A549 (cell line): ENCODE data around the gene ABI3BP. TPM values are rescaled to one million over a fixed set of nuclear protein-coding genes. Genes with fewer than 3 reads are reported as not detected.

Experiments used
- ATAC-seq, 2 experiments: fragments of 200-7000 bp in 1 of 2; fragments of >200 bp in 1 of 2; cut with Nextera tagmentation in 1 of 2; cut with Tn5 transposase in 1 of 2; 3 replicates each; pipeline versions ENCODE4 v1.8.0 to v1.9.1; 2018 to 2020; ENCODE audit warnings: mild to moderate bottlenecking in 1 of 2, moderate library complexity in 1 of 2
- CTCF ChIA-PET: fragments of 300-600 bp; sonication (Branson Sonifier 250); formaldehyde crosslinking; extraction: SDS; loops from one replicate; lab custom pipeline; 2021; ENCODE audit warnings: antibody characterized with exemption, inconsistent platforms; lab: Yijun Ruan, JAX
- POLR2A ChIA-PET: fragments of 350-600 bp; formaldehyde crosslinking; extraction: SDS; loops from one replicate; lab custom pipeline; 2021; ENCODE audit warnings: antibody characterized with exemption, inconsistent platforms; lab: Yijun Ruan, JAX
- DNase-seq, 2 experiments: peaks; one replicate each; pipeline versions ENCODE4 v3.0.0 to v3.0.0-alpha.2; 2011 to 2016; ENCODE audit warnings: low read depth in 1 of 2, low spot score in 1 of 2
- FAIRE-seq: peaks from 2 replicates; lab custom pipeline; 2011; peaks lifted over from hg19 to GRCh38; lab: Jason Lieb, UNC
- H3K27ac ChIP-seq, 2 experiments: fragments of >200 bp; sonication (Bioruptor Twin); formaldehyde crosslinking; 3 replicates each; pipeline ENCODE4 v1.5.1; 2016 to 2017
- H3K4me1 ChIP-seq: fragments of >200 bp; sonication (Bioruptor Twin); formaldehyde crosslinking; 3 replicates; pipeline ENCODE4 v1.6.1; 2016
- H3K4me2 ChIP-seq: fragments of >200 bp; sonication (Bioruptor Twin); formaldehyde crosslinking; 3 replicates; pipeline ENCODE4 v1.6.1; 2016
- H3K4me3 ChIP-seq: fragments of >200 bp; sonication (Bioruptor Twin); formaldehyde crosslinking; 3 replicates; pipeline ENCODE4 v1.5.1; 2016
- H3K9me3 ChIP-seq: fragments of >200 bp; sonication (Bioruptor Twin); formaldehyde crosslinking; 3 replicates; pipeline ENCODE4 v1.6.1; 2016
- BHLHE40 ChIP-seq: IDR thresholded peaks from 2 replicates; pipeline ENCODE4 v1.6.1; 2012; ENCODE audit warnings: low read depth, low read length, inconsistent platforms
- CBX2 ChIP-seq: fragments of 200-600 bp; sonication (generic); IDR thresholded peaks from 2 replicates; pipeline ENCODE4 v1.6.1; 2016; ENCODE audit warnings: low read depth, mild to moderate bottlenecking, borderline replicate concordance
- CBX8 ChIP-seq: fragments of 200-600 bp; sonication (generic); IDR thresholded peaks from 2 replicates; pipeline ENCODE4 v1.6.1; 2016
- CEBPB ChIP-seq, 2 experiments: fragments of >200 bp in 1 of 2; sonication (Bioruptor Twin) in 1 of 2; formaldehyde crosslinking in 1 of 2; IDR thresholded peaks; 2 replicates each; pipeline ENCODE4 v1.6.1; 2012 to 2016
- CHD2 ChIP-seq: fragments of 150-350 bp; IDR thresholded peaks from 2 replicates; pipeline ENCODE4 v1.6.1; 2014; ENCODE audit warnings: low read length; ENCODE audit not compliant: partially characterized antibody
- EHF ChIP-seq: fragments of 250-450 bp; sonication (Bioruptor Pico); IDR thresholded peaks from 2 replicates; pipeline ENCODE4 v1.5.0; 2020; ENCODE audit warnings: mild to moderate bottlenecking
- EHMT2 ChIP-seq: fragments of 200-600 bp; sonication (generic); IDR thresholded peaks from 2 replicates; pipeline ENCODE4 v1.6.1; 2016; ENCODE audit warnings: antibody characterized with exemption, low read depth, mild to moderate bottlenecking, moderate library complexity
- ESRRA ChIP-seq: fragments of 150-350 bp; IDR thresholded peaks from 2 replicates; pipeline ENCODE4 v1.6.1; 2014; ENCODE audit warnings: mild to moderate bottlenecking, low read length, borderline replicate concordance
- FOSL2 ChIP-seq, 2 experiments: fragments of 450-650 bp in 1 of 2; fragments of >200 bp in 1 of 2; sonication (Bioruptor Twin) in 1 of 2; formaldehyde crosslinking; IDR thresholded peaks; 2 replicates each; pipeline versions ENCODE4 v1.5.0 to v1.6.1; 2016 to 2020; ENCODE audit warnings: mild to moderate bottlenecking in 1 of 2, moderate library complexity in 1 of 2
- GATA3 ChIP-seq: IDR thresholded peaks from 2 replicates; pipeline ENCODE4 v1.6.1; 2012; ENCODE audit warnings: borderline replicate concordance
- HDAC2 ChIP-seq: fragments of 200-600 bp; sonication (generic); IDR thresholded peaks from 2 replicates; pipeline ENCODE4 v1.6.1; 2016
- KDM1A ChIP-seq: fragments of 200-600 bp; sonication (generic); IDR thresholded peaks from 2 replicates; pipeline ENCODE4 v1.6.1; 2016; ENCODE audit warnings: low read depth, mild to moderate bottlenecking
- MAFK ChIP-seq: fragments of 450-650 bp; IDR thresholded peaks from 2 replicates; pipeline ENCODE4 v1.6.1; 2014; ENCODE audit not compliant: partially characterized antibody
- MAZ ChIP-seq: fragments of 150-350 bp; IDR thresholded peaks from 2 replicates; pipeline ENCODE4 v1.6.1; 2014; ENCODE audit warnings: antibody characterized with exemption, low read depth, low read length, borderline replicate concordance
- MYC ChIP-seq: IDR thresholded peaks from 2 replicates; pipeline ENCODE4 v1.6.1; 2012; ENCODE audit warnings: mild to moderate bottlenecking, inconsistent platforms, low read length, improper control_type of control experiment, borderline replicate concordance
- NR3C1 ChIP-seq: fragments of >200 bp; sonication (Bioruptor Twin); formaldehyde crosslinking; IDR thresholded peaks from 3 replicates; pipeline ENCODE4 v1.6.1; 2017
- PHF8 ChIP-seq: fragments of 200-600 bp; sonication (generic); IDR thresholded peaks from 2 replicates; pipeline ENCODE4 v1.6.1; 2016; ENCODE audit warnings: low read depth, mild to moderate bottlenecking, antibody characterized with exemption, moderate library complexity, borderline replicate concordance
- POLR2A ChIP-seq: IDR thresholded peaks from 2 replicates; pipeline ENCODE4 v1.6.1; 2012; ENCODE audit warnings: mild to moderate bottlenecking, low read length
- RAD21 ChIP-seq, 2 experiments: fragments of >200 bp in 1 of 2; sonication (Bioruptor Twin) in 1 of 2; formaldehyde crosslinking in 1 of 2; IDR thresholded peaks in 1 of 2; conservative IDR thresholded peaks in 1 of 2; 2 replicates in 1 of 2; 3 replicates in 1 of 2; pipeline ENCODE4 v1.6.1; 2012 to 2018; ENCODE audit warnings: inconsistent platforms in 1 of 2
- RARB ChIP-seq: fragments of 250-450 bp; sonication (Bioruptor Pico); IDR thresholded peaks from 2 replicates; pipeline ENCODE4 v1.8.0; 2021; ENCODE audit warnings: mild to moderate bottlenecking, moderate library complexity
- RCOR1 ChIP-seq: fragments of 150-350 bp; IDR thresholded peaks from 2 replicates; pipeline ENCODE4 v1.6.1; 2014; ENCODE audit warnings: antibody characterized with exemption, low read length, low read depth
- TP53 ChIP-seq: fragments of 250-450 bp; sonication (Bioruptor Pico); IDR thresholded peaks from 2 replicates; pipeline ENCODE4 v1.5.0; 2021; ENCODE audit warnings: mild to moderate bottlenecking, moderate library complexity
- ZC3H11A ChIP-seq: fragments of 450-650 bp; IDR thresholded peaks from 2 replicates; pipeline ENCODE4 v1.6.1; 2014; ENCODE audit warnings: antibody characterized with exemption, mild to moderate bottlenecking
- ZFP36 ChIP-seq: fragments of 450-650 bp; IDR thresholded peaks from 2 replicates; pipeline ENCODE4 v1.6.1; 2014; ENCODE audit warnings: borderline replicate concordance; ENCODE audit not compliant: partially characterized antibody
- WGBS: methylation state at CpG from one replicate; pipeline ENCODE4 v1.1.6; 2017; ENCODE audit errors: missing lambda C conversion rate; 5-methylcytosine and 5-hydroxymethylcytosine counted together
- polyA plus RNA-seq, 4 experiments: library from polyadenylated mRNA; depleted of rRNA in 3 of 4; stranded (reverse); fragments of >200 nt; fragmentation: RNase III in 1 of 4; extraction: RNeasy Plus Mini Kit Qiagen cat#74134 plus additional on column Dnase treatment in 1 of 4; gene quantifications; 2 replicates in 3 of 4; 3 replicates in 1 of 4; pipeline ENCODE4 v1.2.3, GENCODE V29; 2011 to 2017
- TF ChIP-seq, protein P1 (sequence below): IDR thresholded peaks from 2 replicates; pipeline ENCODE4 v1.6.1; 2012; ENCODE audit warnings: low read depth, borderline replicate concordance
- TF ChIP-seq, protein P2 (sequence below): fragments of 450-650 bp; IDR thresholded peaks from 2 replicates; pipeline ENCODE4 v1.6.1; 2014; ENCODE audit warnings: antibody characterized with exemption
- TF ChIP-seq, protein P3 (sequence below): fragments of 200-600 bp; sonication (generic); IDR thresholded peaks from 2 replicates; pipeline ENCODE4 v1.6.1; 2016; ENCODE audit warnings: antibody characterized with exemption, mild to moderate bottlenecking, moderate library complexity
- TF ChIP-seq, protein P4 (sequence below): fragments of >200 bp; sonication (Bioruptor Twin); formaldehyde crosslinking; IDR thresholded peaks from 3 replicates; pipeline ENCODE4 v1.6.1; 2016
- TF ChIP-seq, protein P5 (sequence below): IDR thresholded peaks from 2 replicates; pipeline ENCODE4 v1.6.1; 2012

Gene ABI3BP
- polyA plus RNA-seq, 2 of the 4 experiments (the other 2 are of a cell fraction) = 1.3 to 1.8 TPM

DNA sequence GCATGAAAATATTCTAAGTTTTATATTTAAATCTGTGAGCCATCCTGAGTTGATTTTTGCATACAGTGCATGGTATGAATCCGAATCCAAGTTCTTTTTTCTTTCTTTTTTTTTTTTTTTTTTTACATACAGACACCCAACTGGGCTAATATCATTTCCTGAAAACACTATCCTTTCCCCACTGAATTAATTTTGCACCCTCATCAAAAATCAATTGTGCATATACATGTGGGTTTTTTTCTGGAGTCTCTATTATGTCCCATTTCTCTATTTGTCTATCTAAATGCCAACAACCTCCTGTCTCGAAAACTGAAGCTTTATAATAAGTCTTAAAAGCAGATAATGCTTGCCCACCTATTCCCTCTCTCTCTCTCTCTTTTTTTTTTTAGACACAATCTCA lies 5.9 kb upstream of the ABI3BP start:
- H3K27ac ChIP-seq = no peak overlapping the region
- no peak overlapping the region for H3K4me2 ChIP-seq
- DNase-seq (no peak), ATAC-seq (no peak), FAIRE-seq (no peak)
- ChIA-PET CTCF (interaction anchor here (0.6 to 1.5 kb wide), 3 partner anchors 137 to 197 kb away, joined by 3 read pairs; no protein-coding TSS in a partner anchor), POLR2A (no interaction called here)
- WGBS = 63% methylated on average over 2 of the region's 2 CpGs
- no peak for TF ChIP-seq CEBPB (IDR thresholded peaks at IDR 0.05)
- no peak for TF ChIP-seq ZFP36
- no peak for TF ChIP-seq HDAC2
- TF ChIP-seq RARB (CRISPR knock-in tag) = no peak
- TF ChIP-seq TP53 (CRISPR knock-in tag) = no peak
- no peak for TF ChIP-seq FOSL2 (IDR thresholded peaks at IDR 0.05)
- no peak for TF ChIP-seq FOSL2 (CRISPR knock-in tag; IDR thresholded peaks at IDR 0.05)
- TF ChIP-seq EHMT2 = no peak
- no peak for TF ChIP-seq PHF8
- TF ChIP-seq ESRRA = no peak
- TF ChIP-seq CHD2 = no peak
- TF ChIP-seq MAFK = no peak
- no peak for TF ChIP-seq POLR2A
- TF ChIP-seq, protein P1, sequence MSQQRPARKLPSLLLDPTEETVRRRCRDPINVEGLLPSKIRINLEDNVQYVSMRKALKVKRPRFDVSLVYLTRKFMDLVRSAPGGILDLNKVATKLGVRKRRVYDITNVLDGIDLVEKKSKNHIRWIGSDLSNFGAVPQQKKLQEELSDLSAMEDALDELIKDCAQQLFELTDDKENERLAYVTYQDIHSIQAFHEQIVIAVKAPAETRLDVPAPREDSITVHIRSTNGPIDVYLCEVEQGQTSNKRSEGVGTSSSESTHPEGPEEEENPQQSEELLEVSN = no peak
- TF ChIP-seq RAD21 (conservative IDR thresholded peaks at IDR 0.05 in 1 of 2, IDR thresholded peaks at IDR 0.05 in 1 of 2) = no peak
- TF ChIP-seq MYC = no peak
- no peak for TF ChIP-seq NR3C1
- no peak overlapping the region for H3K4me3 ChIP-seq
- H3K4me1 ChIP-seq = no peaks in the 10 kb centered on the region
- H3K9me3 ChIP-seq = no peaks in the 10 kb centered on the region

DNA sequence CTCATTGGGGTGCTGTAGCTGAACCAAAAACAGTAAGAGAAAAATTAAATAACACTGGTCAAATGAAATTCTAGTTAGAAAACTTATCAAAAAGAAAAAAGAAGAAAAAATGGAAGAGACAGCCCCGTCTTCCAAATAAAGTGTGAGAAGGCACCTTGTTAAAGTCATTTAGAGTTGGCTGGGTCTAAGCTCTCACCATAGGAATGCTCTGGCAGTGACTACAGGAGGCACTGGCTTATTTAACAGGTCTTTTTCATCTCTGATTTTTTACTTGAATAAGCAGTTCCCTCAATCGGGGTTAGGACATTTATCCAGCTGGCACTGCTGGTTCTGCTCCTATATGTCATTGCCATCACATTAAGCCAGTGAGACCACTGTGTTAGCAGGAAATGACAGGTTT lies 1.6 kb upstream of the ABI3BP start:
- FAIRE-seq = no peak
- 55% methylated on average over 2 of the region's 2 CpGs for WGBS

More for the DNA sequence above, 1.6 kb upstream of the ABI3BP start:
- ChIA-PET CTCF (interaction anchor here (1.4 kb wide), 1 partner anchor 201 kb away, joined by 3 read pairs; no protein-coding TSS in a partner anchor), POLR2A (no interaction called here)
- Histone ChIP-seq H3K9me3 (no peaks in the 10 kb centered on the region), H3K4me3 (no peak overlapping the region), H3K4me2 (no peak overlapping the region), H3K27ac (no peak overlapping the region), H3K4me1 (peaks cover 20% of the 10 kb centered on the region)
- ATAC-seq = no peak
- TF ChIP-seq RCOR1 (no peak), MAFK (no peak), MAZ (no peak), CBX8 (no peak), CBX2 (no peak), BHLHE40 (no peak), POLR2A (no peak), PHF8 (no peak), KDM1A (no peak), EHF (CRISPR knock-in tag) (no peak), ZC3H11A (no peak), ZFP36 (no peak), GATA3 (no peak)
- TF ChIP-seq, protein P2, sequence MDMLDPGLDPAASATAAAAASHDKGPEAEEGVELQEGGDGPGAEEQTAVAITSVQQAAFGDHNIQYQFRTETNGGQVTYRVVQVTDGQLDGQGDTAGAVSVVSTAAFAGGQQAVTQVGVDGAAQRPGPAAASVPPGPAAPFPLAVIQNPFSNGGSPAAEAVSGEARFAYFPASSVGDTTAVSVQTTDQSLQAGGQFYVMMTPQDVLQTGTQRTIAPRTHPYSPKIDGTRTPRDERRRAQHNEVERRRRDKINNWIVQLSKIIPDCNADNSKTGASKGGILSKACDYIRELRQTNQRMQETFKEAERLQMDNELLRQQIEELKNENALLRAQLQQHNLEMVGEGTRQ = no peak
- TF ChIP-seq, protein P3, sequence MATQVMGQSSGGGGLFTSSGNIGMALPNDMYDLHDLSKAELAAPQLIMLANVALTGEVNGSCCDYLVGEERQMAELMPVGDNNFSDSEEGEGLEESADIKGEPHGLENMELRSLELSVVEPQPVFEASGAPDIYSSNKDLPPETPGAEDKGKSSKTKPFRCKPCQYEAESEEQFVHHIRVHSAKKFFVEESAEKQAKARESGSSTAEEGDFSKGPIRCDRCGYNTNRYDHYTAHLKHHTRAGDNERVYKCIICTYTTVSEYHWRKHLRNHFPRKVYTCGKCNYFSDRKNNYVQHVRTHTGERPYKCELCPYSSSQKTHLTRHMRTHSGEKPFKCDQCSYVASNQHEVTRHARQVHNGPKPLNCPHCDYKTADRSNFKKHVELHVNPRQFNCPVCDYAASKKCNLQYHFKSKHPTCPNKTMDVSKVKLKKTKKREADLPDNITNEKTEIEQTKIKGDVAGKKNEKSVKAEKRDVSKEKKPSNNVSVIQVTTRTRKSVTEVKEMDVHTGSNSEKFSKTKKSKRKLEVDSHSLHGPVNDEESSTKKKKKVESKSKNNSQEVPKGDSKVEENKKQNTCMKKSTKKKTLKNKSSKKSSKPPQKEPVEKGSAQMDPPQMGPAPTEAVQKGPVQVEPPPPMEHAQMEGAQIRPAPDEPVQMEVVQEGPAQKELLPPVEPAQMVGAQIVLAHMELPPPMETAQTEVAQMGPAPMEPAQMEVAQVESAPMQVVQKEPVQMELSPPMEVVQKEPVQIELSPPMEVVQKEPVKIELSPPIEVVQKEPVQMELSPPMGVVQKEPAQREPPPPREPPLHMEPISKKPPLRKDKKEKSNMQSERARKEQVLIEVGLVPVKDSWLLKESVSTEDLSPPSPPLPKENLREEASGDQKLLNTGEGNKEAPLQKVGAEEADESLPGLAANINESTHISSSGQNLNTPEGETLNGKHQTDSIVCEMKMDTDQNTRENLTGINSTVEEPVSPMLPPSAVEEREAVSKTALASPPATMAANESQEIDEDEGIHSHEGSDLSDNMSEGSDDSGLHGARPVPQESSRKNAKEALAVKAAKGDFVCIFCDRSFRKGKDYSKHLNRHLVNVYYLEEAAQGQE = no peak
- TF ChIP-seq, protein P4, sequence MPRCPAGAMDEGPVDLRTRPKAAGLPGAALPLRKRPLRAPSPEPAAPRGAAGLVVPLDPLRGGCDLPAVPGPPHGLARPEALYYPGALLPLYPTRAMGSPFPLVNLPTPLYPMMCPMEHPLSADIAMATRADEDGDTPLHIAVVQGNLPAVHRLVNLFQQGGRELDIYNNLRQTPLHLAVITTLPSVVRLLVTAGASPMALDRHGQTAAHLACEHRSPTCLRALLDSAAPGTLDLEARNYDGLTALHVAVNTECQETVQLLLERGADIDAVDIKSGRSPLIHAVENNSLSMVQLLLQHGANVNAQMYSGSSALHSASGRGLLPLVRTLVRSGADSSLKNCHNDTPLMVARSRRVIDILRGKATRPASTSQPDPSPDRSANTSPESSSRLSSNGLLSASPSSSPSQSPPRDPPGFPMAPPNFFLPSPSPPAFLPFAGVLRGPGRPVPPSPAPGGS = no peak
- TF ChIP-seq, protein P5, sequence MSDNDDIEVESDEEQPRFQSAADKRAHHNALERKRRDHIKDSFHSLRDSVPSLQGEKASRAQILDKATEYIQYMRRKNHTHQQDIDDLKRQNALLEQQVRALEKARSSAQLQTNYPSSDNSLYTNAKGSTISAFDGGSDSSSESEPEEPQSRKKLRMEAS = no peak
- DNase-seq = no peak
